ENCODE results near the gene MRPS23.

The MRPS23 gene

GRCh38 chr17:57877803-57878377 lies 28.0 kb upstream of the MRPS23 start:
- DNase-seq = no peak

- no peak for DNase-seq
Measured at GRCh38 chr17:57876866-57877237, 27.0 kb upstream of the MRPS23 start.

- DNase-seq = no peak
Measured at GRCh38 chr17:57876023-57876865, 26.4 kb upstream of the MRPS23 start.

GRCh38 chr17:57875290-57876022 lies 25.6 kb upstream of the MRPS23 start:
- DNase-seq = no peak

- DNase-seq = peak in 1 of 2 donors; percentile 17
Measured at GRCh38 chr17:57874434-57875289, 24.8 kb upstream of the MRPS23 start.

GRCh38 chr17:57874058-57874419 lies 24.2 kb upstream of the MRPS23 start:
- no peak for DNase-seq

GRCh38 chr17:57873261-57874057 lies 23.6 kb upstream of the MRPS23 start:
- no peak for DNase-seq

- no peak for DNase-seq
Measured at GRCh38 chr17:57872536-57872935, 22.7 kb upstream of the MRPS23 start.

GRCh38 chr17:57871863-57872262 lies 22.0 kb upstream of the MRPS23 start:
- no peak for DNase-seq

GRCh38 chr17:57871155-57871554 lies 21.3 kb upstream of the MRPS23 start:
- DNase-seq = no peak

GRCh38 chr17:57870283-57870635 lies 20.4 kb upstream of the MRPS23 start:
- no peak for DNase-seq

GRCh38 chr17:57869617-57870282 lies 19.9 kb upstream of the MRPS23 start:
- DNase-seq = no peak

GRCh38 chr17:57868910-57869616 lies 19.2 kb upstream of the MRPS23 start:
- no peak for DNase-seq

GRCh38 chr17:57868007-57868909 lies 18.4 kb upstream of the MRPS23 start:
- DNase-seq = peak; percentile 27 to 69

- DNase-seq = no peak
Measured at GRCh38 chr17:57867126-57867525, 17.3 kb upstream of the MRPS23 start.

- no peak for DNase-seq
Measured at GRCh38 chr17:57866723-57867122, 16.9 kb upstream of the MRPS23 start.

- no peak for DNase-seq
Measured at GRCh38 chr17:57866319-57866718, 16.5 kb upstream of the MRPS23 start.

GRCh38 chr17:57864273-57864672 lies 14.4 kb upstream of the MRPS23 start:
- no peak for DNase-seq

GRCh38 chr17:57862694-57863667 lies 13.1 kb upstream of the MRPS23 start:
- DNase-seq = no peak
